Peyer's patch (tissue), 4 donors: Measurements from ENCODE around the gene ARF3. TPM values are rescaled to one million over a fixed set of nuclear protein-coding genes. Genes with fewer than 3 reads are reported as not detected.

Experiments used
- DNase-seq, 3 donors: peaks; one replicate each; pipeline ENCODE4 v3.0.0-alpha.2; 2017 to 2019
- H3K27ac ChIP-seq, 4 donors: fragments of 200-600 bp; sonication (generic); one replicate each; pipeline ENCODE4 v1.5.1; 2016 to 2019
- H3K27me3 ChIP-seq, 2 donors: fragments of 200-600 bp; sonication (generic); one replicate each; pipeline ENCODE4 v1.5.1; 2019
- H3K36me3 ChIP-seq, 3 donors: fragments of 200-600 bp; sonication (generic); one replicate each; pipeline ENCODE4 v1.5.1; 2016 to 2019
- H3K4me1 ChIP-seq, 4 donors: fragments of 200-600 bp; sonication (generic); one replicate each; pipeline ENCODE4 v1.5.1; 2016 to 2019
- H3K4me3 ChIP-seq, 4 donors: fragments of 200-600 bp; sonication (generic); 1 replicate in 3 of 4; 2 replicates in 1 of 4; pipeline ENCODE4 v1.5.1; 2016 to 2019; ENCODE audit warnings: mild to moderate bottlenecking in 1 of 4
- H3K9me3 ChIP-seq, 4 donors: fragments of 200-600 bp; sonication (generic); one replicate each; pipeline ENCODE4 v1.5.1; 2016 to 2019; ENCODE audit warnings: mild to moderate bottlenecking in 1 of 4
- CTCF ChIP-seq, 6 experiments: fragments of 450-650 bp in 4 of 6; fragments of 200-600 bp in 2 of 6; sonication (generic) in 1 of 6; IDR thresholded peaks; one replicate each; pipeline ENCODE4 v1.5.1; 2017 to 2019; ENCODE audit warnings: antibody characterized with exemption in 6 of 6, mild to moderate bottlenecking in 3 of 6, moderate library complexity in 1 of 6
- POLR2A ChIP-seq, 2 donors: fragments of 450-650 bp; IDR thresholded peaks; one replicate each; pipeline ENCODE4 v1.5.1; 2017; ENCODE audit warnings: antibody characterized with exemption in 2 of 2, mild to moderate bottlenecking in 2 of 2, moderate library complexity in 2 of 2
- total RNA-seq, 4 donors: library from RNA; depleted of rRNA; stranded (reverse); fragments of >200 nt; gene quantifications; one replicate each; pipeline ENCODE4 v1.1.0, GENCODE V29; 2016

The ARF3 gene
- total RNA-seq, 4 donors from 2014 or later: 49.3 to 217 (median 63.5) TPM

GRCh38 chr12:48980389-48980952 is 23.2 kb upstream of the ARF3 start:
- Histone ChIP-seq H3K4me1 (peaks cover 0 to 49% (median 28%) of the 10 kb centered on the region in 4 donors), H3K27me3 (peaks cover 0 to 40% of the 10 kb centered on the region in 2 donors), H3K36me3 (no peaks in the 10 kb centered on the region), H3K4me3 (peak overlapping the region; percentile 28 to 49 (median 46)), H3K9me3 (peaks cover 0 to 4% (median 0%) of the 10 kb centered on the region in 4 donors), H3K27ac (peak overlapping the region in 2 of 4 donors; percentile 63)
- DNase-seq: peak; percentile 50 to 74 (median 72)
- TF ChIP-seq POLR2A (IDR thresholded peaks at IDR 0.05) (no peak), CTCF (IDR thresholded peaks at IDR 0.05) (peak in 2 of 6 experiments; percentile 1 to 24)

DNA sequence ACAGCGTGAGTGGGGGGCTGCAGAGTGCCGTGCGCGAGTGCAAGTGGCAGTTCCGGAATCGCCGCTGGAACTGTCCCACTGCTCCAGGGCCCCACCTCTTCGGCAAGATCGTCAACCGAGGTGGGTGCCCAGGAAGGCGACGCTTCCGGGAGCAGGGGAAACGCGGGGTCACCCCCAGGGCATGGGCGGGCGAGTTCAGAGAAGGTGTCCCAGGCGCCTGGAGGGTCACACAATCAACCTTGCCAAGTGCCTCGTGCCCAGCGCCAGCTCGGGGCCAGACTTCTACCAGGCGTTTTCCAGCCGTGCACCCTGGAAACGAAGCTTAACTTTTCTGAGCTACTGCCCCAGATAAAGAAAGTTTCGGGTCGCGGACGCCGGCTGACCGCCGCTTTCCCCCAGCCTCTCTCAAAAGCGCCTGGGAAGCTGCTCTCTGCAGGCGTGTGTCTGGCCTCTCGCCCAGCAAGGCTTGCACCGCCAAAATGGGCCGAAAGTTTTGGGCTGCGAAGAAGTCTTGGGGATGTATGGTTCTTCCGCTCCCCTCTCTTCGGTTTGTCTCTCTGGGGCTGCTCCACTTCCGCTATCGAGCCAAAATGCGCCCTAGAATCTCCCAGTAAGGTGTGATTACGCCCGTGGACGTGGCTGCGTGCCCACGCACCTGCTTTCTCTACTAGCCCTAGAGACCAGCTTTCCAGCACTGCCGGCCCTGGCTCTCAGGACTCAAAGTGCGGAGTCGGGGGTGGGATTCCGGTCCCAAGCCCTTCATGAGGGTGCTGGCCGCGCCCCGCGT is 22.5 kb upstream of the ARF3 start:
- peak overlapping the region; percentile 28 to 49 (median 46) for H3K4me3 ChIP-seq
- peaks cover 0 to 48% (median 28%) of the 10 kb centered on the region in 4 donors for H3K4me1 ChIP-seq
- no peaks in the 10 kb centered on the region for H3K36me3 ChIP-seq
- H3K27me3 ChIP-seq: peaks cover 0 to 40% of the 10 kb centered on the region in 2 donors
- peaks cover 0 to 4% (median 0%) of the 10 kb centered on the region in 4 donors for H3K9me3 ChIP-seq
- peak in 2 of 3 donors; percentile 54 to 78 for DNase-seq
- peak overlapping the region in 2 of 4 donors; percentile 63 for H3K27ac ChIP-seq
- TF ChIP-seq POLR2A (IDR thresholded peaks at IDR 0.05) (no peak), CTCF (IDR thresholded peaks at IDR 0.05) (no peak)

GRCh38 chr12:48978741-48979601 is 21.7 kb upstream of the ARF3 start:
- Histone ChIP-seq H3K9me3 (peaks cover 0 to 4% (median 0%) of the 10 kb centered on the region in 4 donors), H3K4me1 (peaks cover 0 to 48% (median 28%) of the 10 kb centered on the region in 4 donors), H3K27ac (peak overlapping the region in 2 of 4 donors; percentile 63), H3K36me3 (no peaks in the 10 kb centered on the region), H3K27me3 (peaks cover 0 to 45% of the 10 kb centered on the region in 2 donors), H3K4me3 (peak overlapping the region; percentile 28 to 49 (median 46))
- no peak for DNase-seq
- TF ChIP-seq POLR2A (IDR thresholded peaks at IDR 0.05): no peak
- no peak for TF ChIP-seq CTCF (IDR thresholded peaks at IDR 0.05)

DNA sequence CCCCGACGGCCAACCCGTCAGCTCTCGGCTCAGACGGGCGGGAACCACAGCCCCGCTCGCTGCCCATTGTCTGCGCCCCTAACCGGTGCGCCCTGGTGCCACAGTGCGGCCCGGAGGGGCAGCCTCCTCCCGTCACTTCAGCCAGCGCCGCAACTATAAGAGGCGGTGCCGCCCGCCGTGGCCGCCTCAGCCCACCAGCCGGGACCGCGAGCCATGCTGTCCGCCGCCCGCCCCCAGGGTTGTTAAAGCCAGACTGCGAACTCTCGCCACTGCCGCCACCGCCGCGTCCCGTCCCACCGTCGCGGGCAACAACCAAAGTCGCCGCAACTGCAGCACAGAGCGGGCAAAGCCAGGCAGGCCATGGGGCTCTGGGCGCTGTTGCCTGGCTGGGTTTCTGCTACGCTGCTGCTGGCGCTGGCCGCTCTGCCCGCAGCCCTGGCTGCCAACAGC is 21.0 kb upstream of the ARF3 start, which contains the start of gene WNT1:
WNT1 (plus strand) TSS at position 32 of the 450 bp plus-strand sequence; CDS start at position 361, 329 bp downstream.
- peaks cover 0 to 51% of the 10 kb centered on the region in 2 donors for H3K27me3 ChIP-seq
- no peak for DNase-seq

More for the DNA sequence above, 21.0 kb upstream of the ARF3 start, which contains the start of gene WNT1:
- Histone ChIP-seq H3K36me3 (no peaks in the 10 kb centered on the region), H3K4me3 (peak within 1 kb of the TSS; percentile 28 to 49 (median 46)), H3K27ac (peak within 1 kb of the TSS in 2 of 4 donors; percentile 63), H3K4me1 (peaks cover 0 to 48% (median 28%) of the 10 kb centered on the region in 4 donors), H3K9me3 (peaks cover 0 to 4% (median 0%) of the 10 kb centered on the region in 4 donors)
- no peak for TF ChIP-seq POLR2A (IDR thresholded peaks at IDR 0.05)
- peak in 1 of 6 experiments; percentile 3 for TF ChIP-seq CTCF (IDR thresholded peaks at IDR 0.05)
